HG03378 (cell line): ENCODE data around the gene MARCHF9.

Experiments
- ATAC-seq: cut with Tn5 transposase; IDR thresholded peaks from one replicate; pipeline ENCODE4 v1.9.1; 2021; ENCODE audit warnings: mild to moderate bottlenecking, moderate library complexity; ENCODE audit not compliant: unreplicated experiment

MARCHF9 gene

GRCh38 chr12:57753756-57754337 lies 1.1 kb upstream of the MARCHF9 start:
- no peak for ATAC-seq

DNA sequence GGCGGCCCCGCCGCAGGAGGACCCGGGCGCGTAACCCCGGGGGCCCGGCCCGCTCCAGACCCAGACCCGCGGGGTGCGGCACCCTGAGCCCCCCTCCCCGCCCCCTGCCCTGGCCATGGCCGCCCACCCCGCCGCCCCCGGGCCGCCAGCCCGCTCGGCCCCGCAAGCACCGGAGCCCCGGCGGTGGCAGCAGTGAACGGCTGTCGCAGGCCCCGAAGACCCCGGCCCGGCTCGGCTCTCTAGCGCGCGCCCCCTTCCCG lies 221 bp downstream of the MARCHF9 start:
- no peak for ATAC-seq

DNA sequence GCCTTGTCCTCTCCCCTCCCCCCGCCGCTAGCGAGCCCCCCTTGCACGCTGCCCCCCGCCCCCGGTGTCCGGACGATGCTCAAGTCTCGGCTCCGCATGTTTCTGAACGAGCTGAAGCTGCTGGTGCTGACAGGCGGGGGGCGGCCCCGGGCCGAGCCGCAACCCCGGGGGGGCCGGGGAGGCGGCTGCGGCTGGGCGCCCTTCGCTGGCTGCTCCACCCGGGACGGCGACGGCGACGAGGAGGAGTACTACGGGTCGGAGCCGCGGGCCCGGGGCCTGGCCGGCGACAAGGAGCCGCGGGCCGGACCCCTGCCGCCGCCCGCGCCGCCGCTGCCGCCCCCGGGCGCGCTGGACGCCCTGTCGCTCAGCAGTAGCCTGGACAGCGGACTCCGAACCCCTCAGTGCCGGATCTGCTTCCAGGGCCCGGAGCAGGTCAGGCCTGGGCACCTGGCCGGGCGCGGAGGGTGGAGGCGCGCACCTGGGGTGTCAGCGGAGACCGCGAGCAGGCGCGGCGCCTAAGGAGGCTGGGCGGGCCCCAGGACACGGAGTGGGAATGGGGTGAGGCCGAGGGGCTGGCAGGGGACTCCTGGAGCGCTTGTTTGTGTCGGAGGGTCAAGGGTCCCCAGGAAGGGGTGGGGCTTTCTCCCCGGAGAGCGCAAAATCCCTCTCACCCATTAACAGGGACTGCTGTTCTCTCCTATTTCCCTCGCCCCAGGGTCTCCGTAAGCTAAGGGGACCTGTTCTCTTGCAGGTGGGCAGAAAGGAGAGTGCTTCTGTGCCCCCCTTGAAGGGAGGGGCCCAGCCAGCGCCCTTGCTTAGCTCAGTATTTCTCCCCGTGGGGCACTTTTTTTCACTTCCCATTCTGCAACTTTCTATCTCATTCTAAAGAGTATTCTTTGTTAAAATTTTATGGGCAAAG lies 810 bp downstream of the MARCHF9 start:
- no peak for ATAC-seq

GRCh38 chr12:57756406-57757341 lies 1.8 kb downstream of the MARCHF9 start:
- peak; percentile 19 for ATAC-seq

DNA sequence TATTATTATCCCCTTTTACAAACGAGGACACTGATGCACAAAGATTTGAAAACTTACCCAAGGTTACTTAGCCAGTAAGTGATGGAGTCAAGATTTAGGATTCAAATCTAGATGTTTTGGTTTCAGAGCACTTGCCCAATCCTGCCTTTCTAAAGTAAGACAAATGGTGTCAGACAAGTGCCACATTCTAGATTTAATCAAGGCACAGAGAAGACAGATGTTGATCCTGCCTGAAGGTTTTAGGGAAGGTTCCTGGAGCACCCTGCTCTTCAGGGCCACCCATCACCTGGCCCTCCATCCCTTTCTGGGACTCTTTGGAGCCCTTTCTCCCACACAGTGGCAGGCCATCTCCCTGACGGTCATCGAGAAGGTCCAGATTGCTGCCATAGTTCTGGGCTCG lies 2.9 kb downstream of the MARCHF9 start:
- ATAC-seq, result no peak

GRCh38 chr12:57758552-57759359 lies 3.9 kb downstream of the MARCHF9 start:
- ATAC-seq, result no peak

DNA sequence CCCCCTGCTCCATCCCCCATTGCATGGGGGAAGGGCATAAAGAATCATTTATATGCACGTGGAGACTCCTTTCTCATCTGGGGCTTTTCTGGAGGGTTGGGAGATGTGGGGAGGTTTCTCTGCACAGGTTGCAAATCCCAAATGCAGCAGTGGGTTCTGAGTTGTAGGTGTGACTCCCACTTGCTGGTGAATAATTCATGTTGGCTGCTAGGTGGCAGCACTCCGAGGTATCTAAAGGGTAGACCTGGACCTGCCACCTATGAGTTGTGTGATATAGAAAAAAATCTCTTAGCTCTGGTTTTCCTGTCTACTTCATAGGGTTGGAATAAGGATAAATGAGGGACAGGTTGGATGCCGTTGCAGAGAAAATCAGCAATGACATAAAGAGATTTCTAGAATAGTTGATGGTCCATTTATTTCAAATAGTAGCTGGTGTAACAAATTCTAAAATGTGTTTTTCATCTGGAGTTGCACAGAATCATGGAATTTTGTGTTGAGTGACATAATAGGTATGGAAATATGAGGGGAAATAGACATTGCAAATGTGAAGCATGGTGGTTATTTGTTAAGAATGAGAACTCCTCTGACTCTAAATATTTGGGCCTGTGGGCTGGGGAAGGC lies 4.6 kb downstream of the MARCHF9 start:
- ATAC-seq, result peak; percentile 45

DNA sequence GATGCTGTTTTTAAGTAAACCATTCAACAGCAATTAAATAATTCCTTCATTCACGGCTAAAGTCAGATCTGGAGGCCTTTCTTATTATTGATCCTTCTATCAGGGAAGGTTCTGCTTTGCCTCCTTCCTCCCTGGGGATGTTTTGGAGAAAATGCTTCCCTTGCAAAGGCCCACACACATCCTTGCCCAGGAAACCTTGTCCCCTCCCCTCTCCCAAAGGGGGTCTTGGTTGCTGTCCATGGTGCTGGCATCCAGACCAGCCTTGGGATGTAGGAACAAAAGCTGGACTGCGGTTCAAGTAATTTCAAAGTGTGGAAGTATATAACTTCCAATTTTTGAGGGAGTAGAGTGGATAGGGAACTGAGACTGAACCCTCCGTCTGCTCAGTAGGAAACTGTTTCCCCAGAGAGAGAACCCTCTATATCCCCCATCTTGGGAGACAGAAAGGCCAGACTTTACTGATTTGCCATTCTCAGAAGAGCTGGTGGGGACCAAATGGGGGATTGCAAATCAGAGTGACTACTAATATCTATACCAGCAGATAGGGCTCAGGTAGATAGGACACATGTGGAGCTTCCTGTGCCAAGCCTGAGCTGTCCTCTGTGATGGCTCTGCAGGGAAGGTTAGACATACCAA lies 5.6 kb downstream of the MARCHF9 start:
- no peak for ATAC-seq

GRCh38 chr12:57761391-57761998 lies 6.6 kb downstream of the MARCHF9 start:
- ATAC-seq, result no peak

GRCh38 chr12:57762463-57762862 lies 7.6 kb downstream of the MARCHF9 start:
- ATAC-seq, result no peak

DNA sequence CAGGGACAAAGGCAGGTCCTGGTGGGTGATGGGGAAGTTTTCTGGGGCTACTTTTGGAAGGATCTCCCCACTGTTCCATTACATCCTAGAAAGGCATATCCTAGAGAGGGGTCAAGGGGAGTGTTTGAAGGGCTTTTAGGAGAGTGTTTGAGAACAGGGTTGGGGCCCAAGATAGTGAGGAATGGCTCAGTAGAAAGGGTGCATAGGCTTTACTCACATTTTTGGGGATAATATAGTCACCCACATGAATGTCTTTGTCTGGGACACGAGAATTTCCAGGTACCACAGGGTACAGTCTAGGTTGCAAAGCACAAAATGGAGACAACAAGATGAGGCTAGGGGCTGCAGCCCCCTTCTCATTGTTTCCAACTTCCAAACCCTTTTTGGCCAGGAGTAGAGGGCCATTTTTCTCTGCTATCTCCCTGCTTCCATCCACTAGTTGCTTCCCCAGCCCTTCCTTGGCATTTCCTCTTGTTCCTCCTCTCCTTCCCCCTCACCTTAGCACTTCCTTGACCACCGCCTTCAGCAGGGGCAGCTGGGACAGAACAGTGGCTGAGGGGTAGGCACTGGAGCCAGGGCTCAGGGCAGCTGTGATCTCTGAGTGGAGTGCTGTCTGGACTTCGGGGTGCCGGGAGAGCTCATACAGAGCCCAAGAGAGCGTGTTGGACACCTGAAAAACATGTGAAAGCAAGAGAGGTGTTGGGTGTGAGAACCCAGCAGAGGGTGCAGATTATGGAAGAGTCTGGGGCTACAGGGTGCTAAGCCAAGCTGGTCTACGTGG lies 9.2 kb downstream of the MARCHF9 start:
- no peak for ATAC-seq

DNA sequence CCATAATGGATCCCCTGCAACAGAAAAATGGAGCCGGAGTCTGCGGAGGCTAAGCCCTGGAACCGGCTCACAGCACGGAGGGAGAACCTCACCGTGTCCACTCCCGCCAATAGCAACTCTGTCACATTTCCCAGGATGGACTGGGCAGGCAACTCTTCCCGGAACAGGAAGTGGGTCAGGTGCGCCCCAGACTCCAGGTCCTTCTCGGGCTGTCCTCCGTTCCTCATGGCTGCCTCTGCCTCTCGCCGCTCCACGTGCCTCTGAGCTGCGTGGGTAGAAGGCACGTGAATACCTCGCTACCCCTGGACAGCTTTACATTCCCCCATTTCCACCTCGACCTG lies 9.7 kb downstream of the MARCHF9 start:
- ATAC-seq, result peak; percentile 5

DNA sequence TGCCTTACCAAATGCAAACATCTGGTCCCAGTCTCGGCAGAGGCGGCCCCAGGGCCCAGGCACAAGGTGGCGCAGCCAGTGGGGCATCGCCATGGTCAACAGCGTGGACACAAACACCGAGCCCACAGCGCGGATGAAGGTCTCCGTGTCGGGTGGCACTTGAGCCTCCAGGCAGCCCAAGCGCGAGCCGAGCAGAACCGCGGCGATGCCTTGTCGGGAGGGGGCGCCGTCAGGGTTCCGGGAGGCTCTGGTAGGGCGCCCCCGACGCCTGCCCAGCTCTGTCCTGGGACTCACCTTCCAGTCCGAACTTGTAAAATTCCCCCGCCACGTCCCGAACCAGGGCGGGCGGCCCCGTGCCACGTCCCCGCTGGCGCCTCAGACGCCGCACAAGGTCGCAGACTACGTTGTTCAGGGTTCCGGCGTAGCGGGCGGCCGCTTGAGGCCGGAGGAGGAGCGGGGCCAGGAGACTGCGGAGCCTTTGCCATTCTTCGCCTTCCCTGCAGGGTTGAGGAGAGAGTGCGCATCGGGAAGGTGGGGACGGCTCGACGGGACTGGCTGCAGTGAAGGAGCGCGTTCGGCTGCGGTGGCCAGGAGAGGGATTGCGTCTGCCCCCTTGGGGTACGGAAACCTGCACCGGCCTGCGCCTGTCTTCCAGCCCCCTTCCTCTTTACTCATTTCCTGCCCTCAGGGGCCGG lies 10.2 kb downstream of the MARCHF9 start:
- ATAC-seq, result peak; percentile 48

GRCh38 chr12:57765698-57766463 lies 11.0 kb downstream of the MARCHF9 start:
- no peak for ATAC-seq

DNA sequence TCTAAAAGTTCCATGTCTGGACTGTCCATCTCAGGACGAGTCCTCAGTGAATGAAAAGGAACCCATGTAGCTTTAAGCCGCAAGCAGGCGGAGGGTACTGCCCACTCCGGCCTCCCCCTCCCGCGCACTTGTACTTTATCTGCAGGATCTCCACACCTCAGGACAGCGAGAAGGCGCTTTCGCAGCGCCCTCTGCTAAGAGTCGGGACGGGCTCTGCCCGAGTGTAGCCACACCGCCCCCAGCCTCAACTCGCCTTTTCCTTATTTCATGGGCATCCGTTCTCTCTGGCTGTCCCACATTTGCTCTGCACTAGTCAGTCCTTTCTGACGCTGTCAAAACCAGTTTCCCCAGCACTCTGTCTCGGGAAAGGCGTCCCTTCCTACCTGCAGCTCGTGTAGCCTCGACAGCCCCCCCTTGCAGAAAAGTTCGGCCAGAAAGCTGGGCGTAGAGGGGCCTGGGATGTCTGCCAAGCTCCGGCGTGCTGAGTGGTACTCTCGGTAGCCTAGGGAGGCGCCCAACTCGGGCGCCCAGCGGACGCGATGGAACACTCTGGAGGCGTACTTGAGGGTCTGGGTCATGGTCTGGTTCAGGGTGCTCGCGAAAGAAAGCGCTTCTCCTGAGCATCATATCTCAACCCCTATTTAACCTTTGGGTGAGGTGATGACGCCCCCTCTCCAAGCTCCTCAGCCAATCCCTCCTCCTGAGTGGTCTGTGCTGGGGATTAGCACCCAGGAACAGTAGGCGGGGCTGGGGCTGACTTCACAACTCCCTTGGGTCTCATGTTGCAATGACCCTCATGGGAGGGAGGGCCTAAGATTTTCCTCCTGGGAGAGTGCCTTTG lies 11.8 kb downstream of the MARCHF9 start, which contains the start of gene CYP27B1:
TSS of gene CYP27B1 (minus strand) at position 615 of the 841 bp plus-strand sequence. CDS start at position 578, 37 bp downstream.
- no peak for ATAC-seq

DNA sequence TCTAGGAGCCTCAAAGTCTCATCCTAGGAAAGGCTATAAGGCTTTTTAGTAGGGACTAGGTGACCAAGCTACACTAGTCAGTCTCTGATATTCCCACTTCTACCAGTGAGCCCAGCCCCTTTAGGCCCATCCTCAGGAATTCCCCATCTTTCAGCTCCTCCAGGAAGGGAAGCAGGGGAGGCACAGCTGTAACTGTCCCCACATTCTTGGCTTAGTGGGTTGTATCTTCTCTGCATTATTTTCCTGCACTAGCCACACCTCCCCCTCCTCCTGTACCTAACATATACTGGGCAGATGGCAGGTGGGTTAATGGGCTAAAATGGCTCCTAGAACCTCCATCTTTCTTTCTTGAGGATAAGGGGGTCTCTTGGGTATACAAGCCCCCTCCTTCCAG lies 12.4 kb downstream of the MARCHF9 start:
- no peak for ATAC-seq
